Dermis microvascular lymphatic vessel endothelial cell (primary cell): ENCODE measurements around the gene SLC18A3. TPM values are rescaled to one million over a fixed set of nuclear protein-coding genes. Genes with fewer than 3 reads are reported as not detected.
A peak's percentile ranks its signal among the peaks of the same experiment; 100 is the strongest.

Source experiments
- DNase-seq, 2 donors: peaks; one replicate each; pipeline versions ENCODE4 v3.0.0 to v3.0.0-alpha.2; 2010; ENCODE audit warnings: low read depth in 2 of 2
- total RNA-seq: library from RNA; depleted of rRNA; stranded (reverse); fragments of >200 nt; gene quantifications from 2 replicates; pipeline ENCODE4 v1.2.1, GENCODE V29; 2014

The SLC18A3 gene
- total RNA-seq, 1 donor from 2014 or later: not detected

DNA sequence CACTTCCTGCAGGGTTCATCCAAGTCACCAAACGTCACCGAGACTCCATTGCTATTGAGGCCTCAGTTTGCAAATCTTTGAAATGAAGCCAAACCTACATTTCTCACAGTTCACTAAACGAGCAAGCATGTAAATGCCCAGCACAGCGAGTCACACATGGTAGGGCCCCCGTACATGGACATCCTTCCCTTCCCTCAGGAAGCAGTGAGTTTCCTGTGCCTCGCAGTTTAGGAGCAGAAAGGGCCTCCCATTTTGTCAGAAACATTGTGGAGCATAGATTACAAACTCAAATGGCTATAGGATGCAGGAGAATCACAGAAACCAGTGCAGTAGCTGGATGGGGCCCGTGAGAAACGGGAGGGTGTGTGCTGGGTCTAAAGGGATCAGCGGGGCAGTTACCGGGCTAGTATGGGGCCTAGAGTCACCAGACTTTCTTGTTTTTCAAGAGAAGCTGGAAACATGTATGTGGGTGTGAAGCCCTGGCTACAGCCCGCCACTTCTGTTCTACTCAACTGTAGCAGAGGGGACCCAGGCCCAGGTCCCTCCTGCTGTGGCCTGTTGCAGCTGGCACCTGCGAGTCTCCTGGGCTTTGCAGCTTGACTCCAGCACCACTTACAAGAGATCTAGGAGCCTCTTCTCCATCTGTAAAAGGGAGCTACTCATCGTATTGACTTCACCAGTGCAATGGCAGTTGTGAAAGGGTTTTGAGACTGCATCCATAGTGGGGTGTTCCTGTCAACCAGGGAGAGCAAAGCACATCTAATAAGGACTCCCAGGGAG, 14.2 kb upstream of the SLC18A3 start:
- no peak for DNase-seq

DNA sequence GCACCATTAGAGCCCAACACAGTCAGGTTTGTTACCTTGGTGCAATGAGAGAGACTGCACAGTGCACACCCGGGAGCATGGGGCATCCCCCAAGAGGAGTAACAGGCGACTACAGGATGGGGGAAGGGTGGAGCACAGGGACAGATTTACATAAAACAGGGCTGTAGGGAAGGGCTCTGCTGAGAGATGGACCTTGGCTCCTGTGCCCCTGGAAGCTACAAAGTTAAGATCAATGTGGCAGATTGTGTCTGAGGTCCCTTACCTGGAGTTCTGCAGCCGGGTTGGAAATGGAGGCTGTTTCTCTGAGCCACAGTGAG, 13.7 kb upstream of the SLC18A3 start:
- no peak for DNase-seq

GRCh38 chr10:49596836-49597235, 13.3 kb upstream of the SLC18A3 start:
- no peak for DNase-seq

DNA sequence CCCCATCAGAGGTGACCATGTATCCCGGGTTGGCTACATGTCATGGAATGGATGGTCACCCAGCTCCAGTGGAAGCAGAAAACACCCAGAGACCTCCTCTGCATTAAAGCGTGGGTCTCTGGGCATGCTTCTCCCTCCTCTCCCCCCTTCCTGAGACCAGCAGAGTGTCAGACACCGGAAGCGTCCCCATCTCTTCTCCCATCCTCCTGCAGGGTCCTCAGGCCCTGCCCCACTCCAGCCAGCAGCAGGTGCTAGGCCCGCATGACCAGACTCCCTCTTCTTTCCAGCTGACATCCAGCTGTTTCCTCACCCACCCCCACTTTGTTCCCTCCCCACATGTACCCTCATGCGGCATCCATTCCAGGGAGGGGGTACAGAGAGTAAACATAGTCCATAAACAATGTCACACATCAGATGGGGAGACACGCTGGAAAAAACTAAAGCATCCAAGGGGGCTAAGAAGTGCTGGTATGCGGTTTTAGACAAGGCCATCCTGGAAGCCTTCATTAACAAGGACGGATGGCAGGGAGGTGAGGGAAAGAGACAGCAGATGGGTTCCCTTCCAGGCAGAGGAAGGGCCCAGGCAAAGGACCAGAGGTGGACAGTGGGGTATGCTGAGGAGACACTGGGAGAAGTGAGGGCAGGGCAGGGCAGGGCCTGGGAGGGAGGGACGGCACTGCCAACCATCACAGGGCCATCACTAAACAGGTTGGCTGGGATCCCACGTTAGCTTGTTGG, 12.5 kb upstream of the SLC18A3 start:
- DNase-seq: no peak

DNA sequence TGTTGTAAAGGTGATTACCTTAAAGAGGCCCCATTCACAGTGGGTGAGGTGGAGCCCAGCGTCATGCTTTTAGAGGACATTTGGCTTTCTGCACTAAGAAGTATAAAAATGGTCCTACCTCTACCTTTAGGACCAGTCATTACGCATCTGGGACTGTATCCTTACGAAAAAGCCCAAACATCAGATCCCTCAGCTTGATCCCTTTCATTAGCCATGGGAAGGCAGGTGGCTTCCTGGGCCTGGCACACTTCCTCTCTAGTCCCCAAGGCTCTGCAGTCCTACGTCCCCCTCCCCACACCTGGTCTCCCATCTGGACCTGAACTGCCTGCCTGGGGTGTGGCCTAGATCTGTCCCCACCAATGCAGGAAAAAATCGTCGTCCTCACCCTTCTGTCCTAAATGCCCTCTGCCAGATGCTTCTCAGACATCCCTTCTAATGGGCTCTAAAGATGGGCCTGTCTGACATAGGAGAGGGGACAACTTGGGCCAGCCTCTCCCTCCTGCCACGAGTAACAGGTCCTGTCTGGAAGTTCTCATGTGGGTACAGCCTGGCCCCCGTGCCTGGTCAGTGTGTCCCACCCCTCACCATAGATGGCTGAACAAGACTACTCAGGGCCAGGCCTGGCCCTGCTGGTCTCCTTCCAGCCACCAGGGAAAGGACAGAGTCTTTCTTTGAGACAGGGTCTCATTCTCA, 11.8 kb upstream of the SLC18A3 start:
- no peak for DNase-seq

GRCh38 chr10:49598986-49599385, 11.1 kb upstream of the SLC18A3 start:
- DNase-seq: no peak

DNA sequence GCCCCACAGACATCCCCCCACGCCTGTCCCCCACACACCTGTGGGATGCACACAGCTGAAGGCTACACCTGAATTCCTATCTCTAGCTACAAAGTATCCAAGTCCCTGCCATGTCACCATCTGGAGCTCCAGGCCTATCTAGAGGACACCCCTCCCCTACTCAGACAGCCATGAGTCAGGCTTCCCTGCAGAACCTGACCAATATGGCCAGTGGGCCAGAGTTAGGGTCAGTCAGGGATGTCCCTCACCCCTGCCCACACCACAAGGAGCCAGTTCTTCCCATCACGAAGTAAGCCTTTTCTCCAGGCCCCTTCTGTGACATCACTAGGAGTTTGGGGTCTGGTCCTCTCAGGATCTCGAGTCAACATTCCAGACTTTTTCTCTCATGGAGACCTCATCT, 10.6 kb upstream of the SLC18A3 start:
- no peak for DNase-seq

DNA sequence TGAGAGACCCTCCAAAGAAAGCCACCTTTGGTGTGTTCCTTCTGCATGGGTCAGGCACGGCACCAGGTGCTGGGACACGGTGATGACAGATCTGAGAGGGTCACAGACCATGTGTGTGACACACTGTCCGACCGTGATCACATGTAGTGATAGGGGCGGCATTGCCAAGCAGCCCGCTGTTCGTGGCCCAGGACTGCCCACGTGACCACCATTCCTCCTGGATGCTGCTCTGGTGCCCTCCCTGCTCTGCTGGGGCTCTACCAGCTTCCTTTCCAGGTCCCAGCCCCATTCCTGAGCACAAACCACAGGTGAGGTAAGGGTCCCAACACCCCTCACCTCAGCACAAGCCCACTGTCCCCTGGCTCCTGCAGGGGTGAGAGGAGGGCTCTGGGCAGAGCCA, 10.1 kb upstream of the SLC18A3 start:
- no peak for DNase-seq

DNA sequence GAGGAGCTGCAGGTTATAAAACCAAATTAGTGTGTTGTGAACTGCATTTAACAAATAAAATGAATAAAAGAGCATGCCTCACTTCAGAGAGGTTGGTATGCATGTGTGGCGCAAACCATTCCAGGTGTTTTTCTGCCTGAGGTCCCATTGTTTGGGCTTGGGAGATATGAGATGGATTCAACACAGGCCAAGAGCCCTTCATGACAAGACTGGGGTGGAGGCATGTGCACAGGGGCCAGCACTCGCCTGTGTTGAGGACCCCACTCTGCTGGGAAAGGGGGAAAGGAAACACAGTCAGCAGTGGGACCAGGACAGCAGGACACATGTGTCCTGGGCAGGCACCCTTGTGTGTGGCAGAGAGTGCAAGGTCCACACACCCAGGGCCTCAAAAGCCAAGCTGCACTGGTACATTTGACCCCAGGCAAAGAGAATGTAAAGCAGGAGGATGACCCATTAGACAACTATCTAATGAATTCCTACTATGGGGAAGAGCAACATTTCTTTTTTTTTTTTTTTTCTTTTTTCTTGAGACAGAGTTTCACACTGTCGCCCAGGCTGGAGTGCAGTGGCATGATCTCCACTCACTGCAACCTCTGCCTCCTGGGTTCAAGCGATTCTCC, 9.2 kb upstream of the SLC18A3 start:
- no peak for DNase-seq

DNA sequence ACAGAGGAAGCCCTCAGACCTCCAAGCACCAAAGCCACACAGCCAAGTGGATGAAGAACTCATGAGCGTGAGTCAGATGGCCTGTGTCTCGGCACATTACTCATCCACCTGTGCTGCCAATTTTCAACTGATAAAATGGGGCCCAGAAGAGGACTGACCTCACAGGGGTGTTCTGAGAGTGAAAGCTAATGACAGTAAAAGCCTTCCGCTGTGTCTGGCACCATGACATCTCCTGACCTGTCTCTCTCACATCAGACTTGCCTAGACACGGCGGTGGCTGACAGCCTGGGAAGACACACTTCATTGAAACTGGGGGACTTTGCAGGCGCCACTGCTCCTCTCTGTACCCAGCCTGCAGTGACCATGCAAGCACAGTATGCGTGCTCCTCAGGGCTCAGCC, 8.3 kb upstream of the SLC18A3 start:
- DNase-seq: no peak

DNA sequence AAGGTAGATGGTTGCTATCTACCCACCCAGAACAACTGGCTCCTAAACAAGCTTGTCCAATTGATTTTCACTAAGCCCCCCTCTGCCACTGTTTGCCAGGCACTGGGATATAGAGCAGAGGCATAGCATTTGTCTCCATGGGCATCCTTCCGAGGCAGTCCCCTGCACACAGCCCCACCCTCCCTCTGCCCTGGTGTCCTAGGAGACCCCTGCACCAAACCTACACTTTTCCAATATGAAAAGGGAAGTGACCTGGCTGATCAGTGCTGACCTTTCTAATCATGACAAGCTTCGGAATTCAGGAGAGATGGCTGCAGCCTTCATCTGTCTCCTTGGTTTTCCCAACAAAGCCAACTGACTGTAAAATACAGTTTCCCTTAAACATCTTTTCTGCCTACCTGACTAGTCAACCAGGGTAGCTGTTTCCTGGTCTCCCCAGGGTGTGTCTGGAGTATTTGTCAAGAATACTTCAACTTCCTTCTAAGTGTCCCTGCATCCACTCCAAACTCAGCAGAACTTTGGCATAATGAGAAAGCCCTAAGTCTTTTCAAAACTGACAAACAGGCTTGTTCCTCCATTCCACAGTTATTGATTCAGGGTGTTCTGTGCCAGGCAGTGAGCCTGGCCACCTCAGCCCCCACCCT, 7.6 kb upstream of the SLC18A3 start:
- DNase-seq: no peak

GRCh38 chr10:49605216-49605938, 4.7 kb upstream of the SLC18A3 start:
- no peak for DNase-seq

DNA sequence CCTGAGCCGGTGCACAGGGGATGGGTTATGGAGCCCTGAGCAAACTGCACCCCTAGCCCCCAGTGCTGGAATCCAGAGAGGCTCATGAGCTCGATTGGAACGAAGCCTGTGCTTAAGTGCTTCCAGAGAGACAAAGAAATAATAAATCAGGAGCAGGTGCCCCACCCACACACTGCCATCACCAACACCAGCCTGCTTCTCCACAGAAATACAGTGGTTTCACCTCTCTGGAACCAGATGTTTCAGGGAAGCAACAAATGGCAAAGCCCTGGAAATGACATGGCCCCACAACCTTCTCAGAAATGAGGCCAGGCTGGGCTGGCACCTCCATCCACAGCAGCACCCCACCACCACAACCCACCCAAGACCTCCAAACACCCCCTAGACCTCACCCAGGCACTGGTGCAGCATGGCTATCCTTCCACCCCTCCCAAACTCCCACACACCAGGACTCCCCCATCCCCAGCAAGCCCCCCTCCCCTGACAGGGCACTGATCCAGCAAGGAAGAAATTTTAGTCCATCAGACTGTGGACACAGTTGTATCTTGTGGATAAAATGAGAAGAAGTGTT, 4.1 kb upstream of the SLC18A3 start:
- no peak for DNase-seq

DNA sequence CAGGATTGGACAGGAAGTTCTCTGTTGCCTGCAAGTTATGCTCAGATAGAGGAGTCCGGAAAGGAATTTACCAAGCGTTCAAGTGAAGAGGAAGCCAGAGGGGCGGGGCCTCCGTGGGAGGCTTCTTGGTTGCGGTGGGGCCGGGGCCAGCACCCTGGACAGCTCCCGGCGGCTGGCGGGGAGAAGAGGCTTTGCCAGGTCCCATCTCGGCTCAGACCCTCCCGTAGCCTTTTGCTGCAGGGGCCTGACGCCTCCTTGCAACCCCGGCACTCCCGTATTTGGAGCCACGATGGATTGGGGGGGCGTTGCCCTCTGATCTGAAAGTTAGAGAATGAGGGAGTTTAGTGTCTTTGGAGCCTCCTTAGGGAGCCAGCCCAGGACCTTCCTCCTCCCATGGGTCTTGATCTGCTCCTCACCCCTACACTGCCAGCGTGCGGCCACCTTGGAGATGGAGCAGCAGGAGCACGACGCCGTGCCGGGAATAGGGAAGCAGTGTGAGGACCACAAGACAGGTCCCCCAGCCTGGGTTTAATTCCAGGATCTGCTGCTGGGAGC, 3.1 kb upstream of the SLC18A3 start:
- peak; percentile 11 to 70 for DNase-seq

DNA sequence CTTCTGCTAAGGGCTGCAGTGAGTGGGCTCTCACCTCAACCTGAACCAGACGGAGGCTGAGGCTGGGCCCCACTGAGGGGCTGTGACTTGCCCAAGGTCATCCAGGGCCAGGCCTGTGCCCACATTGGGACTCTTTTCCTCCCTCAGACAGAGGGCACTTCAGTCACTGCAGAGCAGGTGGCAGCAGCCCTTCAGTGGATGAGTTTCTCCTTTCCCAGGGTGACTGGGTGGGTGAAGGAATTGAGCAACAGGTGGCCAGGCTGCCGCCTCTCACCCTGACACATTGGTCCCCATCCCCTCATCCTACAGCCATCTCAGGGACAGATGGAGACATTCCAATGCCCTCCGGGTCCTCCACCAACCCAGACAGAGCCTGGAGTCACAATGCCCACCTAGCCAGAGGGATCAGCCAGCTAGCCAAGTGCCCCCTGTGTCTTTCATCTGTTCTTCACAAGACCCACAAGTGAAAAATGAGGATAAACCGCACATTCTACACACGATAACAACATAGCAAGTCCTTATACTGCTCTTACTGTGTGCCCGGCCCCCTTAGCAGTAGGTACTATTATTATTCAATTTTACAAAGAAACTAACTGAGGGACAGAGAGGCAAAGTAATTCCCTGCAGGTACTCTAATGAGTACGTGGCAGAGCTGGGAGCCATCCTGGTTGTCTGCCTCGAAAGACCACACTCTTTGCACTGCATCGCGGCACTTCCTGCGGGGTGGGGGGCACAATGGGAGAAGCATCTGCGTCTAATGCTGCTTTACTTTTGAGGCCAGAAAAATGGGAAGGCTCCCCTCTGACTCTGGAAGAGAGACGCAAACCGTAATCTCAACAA, 1.7 kb upstream of the SLC18A3 start:
- DNase-seq: no peak

- no peak for DNase-seq
Observed at GRCh38 chr10:49609006-49609282, 1.2 kb upstream of the SLC18A3 start.

DNA sequence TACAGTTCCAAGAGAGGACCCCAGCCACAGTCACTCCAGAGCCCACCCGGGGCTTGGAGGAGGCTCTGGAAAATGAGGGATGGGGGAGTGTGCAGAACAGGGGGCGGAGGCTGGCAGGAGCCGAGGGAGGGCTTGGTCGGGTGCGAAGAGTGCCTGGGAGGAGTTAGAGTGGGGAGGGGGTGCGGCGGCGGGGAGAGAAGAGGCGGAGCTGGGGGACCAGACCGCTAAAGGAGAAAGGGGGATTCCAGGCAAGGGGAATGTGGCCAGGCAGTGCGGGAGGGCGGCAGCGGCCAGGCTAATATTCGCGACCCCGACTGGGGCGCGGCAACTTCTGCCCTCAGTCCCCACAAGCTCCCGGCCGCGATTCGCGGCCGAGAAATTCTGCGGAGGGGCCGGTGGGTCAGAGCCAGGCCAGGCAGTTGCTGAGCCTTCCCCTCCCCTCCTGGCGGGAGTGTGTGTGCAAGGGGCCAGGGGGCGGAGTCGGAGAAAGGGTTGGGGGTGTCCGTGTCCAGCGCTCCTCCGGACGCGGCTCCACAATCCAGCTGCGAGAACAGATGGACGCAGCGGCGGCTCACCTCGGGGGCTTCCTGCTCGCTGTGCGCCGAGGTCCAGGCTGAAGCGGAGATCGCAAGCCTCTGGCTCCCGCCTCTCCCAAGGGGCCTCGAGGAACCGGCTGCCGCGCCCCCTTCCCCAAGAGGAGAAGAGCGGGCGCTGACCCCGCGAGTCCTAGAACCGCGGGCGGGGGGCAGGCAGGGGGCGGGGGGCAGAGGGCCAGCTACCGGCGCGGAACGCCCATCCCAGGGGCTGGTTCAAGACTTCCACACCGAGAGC, 612 bp upstream of the SLC18A3 start:
- DNase-seq: no peak

GRCh38 chr10:49610458-49611165, 502 bp downstream of the SLC18A3 start:
- no peak for DNase-seq
